SK-N-SH (cell line): ENCODE measurements around the gene LCOR. TPM values are rescaled to one million over a fixed set of nuclear protein-coding genes. Genes with fewer than 3 reads are reported as not detected.

ENCODE experiments used
- CHD2 ChIP-seq: fragments of 150-350 bp; IDR thresholded peaks from 2 replicates; pipeline ENCODE4 v1.6.1; 2018; ENCODE audit warnings: low read length; ENCODE audit not compliant: partially characterized antibody
- FOXJ3 ChIP-seq: sonication (generic); formaldehyde crosslinking; IDR thresholded peaks from 2 replicates; pipeline ENCODE4 v1.5.1; 2020; ENCODE audit warnings: mild to moderate bottlenecking, missing genetic modification reagents
- GABPA ChIP-seq: IDR thresholded peaks from 2 replicates; pipeline ENCODE4 v1.4.0; 2012; ENCODE audit warnings: low read depth, mild to moderate bottlenecking
- GATA2 ChIP-seq: sonication (generic); formaldehyde crosslinking; IDR thresholded peaks from 2 replicates; pipeline ENCODE4 v1.5.0; 2020; ENCODE audit warnings: mild to moderate bottlenecking, missing genetic modification reagents
- RAD21 ChIP-seq: IDR thresholded peaks from 2 replicates; pipeline ENCODE4 v1.6.1; 2012; ENCODE audit warnings: mild to moderate bottlenecking, low read length
- RFX5 ChIP-seq: IDR thresholded peaks from 2 replicates; pipeline ENCODE4 v1.6.1; 2012; ENCODE audit warnings: mild to moderate bottlenecking, improper control_type of control experiment, low read length
- RXRA ChIP-seq: IDR thresholded peaks from 2 replicates; pipeline ENCODE4 v1.4.0; 2012; ENCODE audit warnings: low read depth, mild to moderate bottlenecking, borderline replicate concordance
- SIN3A ChIP-seq: IDR thresholded peaks from 2 replicates; pipeline ENCODE4 v1.6.1; 2012; ENCODE audit warnings: low read depth, mild to moderate bottlenecking, low read length, moderate library complexity, borderline replicate concordance
- TCF12 ChIP-seq: IDR thresholded peaks from 2 replicates; pipeline ENCODE4 v1.4.0; 2012
- polyA plus RNA-seq, 3 experiments: library from polyadenylated mRNA; depleted of rRNA; stranded (reverse); fragments of >200 nt; gene quantifications; 2 replicates each; pipeline ENCODE4 v1.2.3, GENCODE V29; 2012
- TF ChIP-seq, protein P1 (sequence below): IDR thresholded peaks from 2 replicates; pipeline ENCODE4 v1.4.0; 2012; ENCODE audit warnings: low read depth
- TF ChIP-seq, protein P2 (sequence below): IDR thresholded peaks from 2 replicates; pipeline ENCODE4 v1.6.1; 2012; ENCODE audit warnings: mild to moderate bottlenecking, low read depth, low read length, moderate library complexity
- TF ChIP-seq, protein P3 (sequence below): IDR thresholded peaks from 2 replicates; pipeline ENCODE4; 2012
- TF ChIP-seq, protein P4 (sequence below): fragments of 200-600 bp; sonication (generic); IDR thresholded peaks from 2 replicates; pipeline ENCODE4 v1.6.1; 2017; ENCODE audit warnings: antibody characterized with exemption, mild to moderate bottlenecking, moderate library complexity
- TF ChIP-seq, protein P5 (sequence below): IDR thresholded peaks from 2 replicates; pipeline ENCODE4 v1.4.0; 2012; ENCODE audit warnings: low read depth, borderline replicate concordance
- TF ChIP-seq, protein P6 (sequence below): IDR thresholded peaks from 2 replicates; pipeline ENCODE4 v1.4.0; 2012; ENCODE audit warnings: low read depth, borderline replicate concordance

Gene LCOR
- polyA plus RNA-seq, 1 of the 3 experiments (the other 2 are of a cell fraction) = 1.9 TPM

DNA sequence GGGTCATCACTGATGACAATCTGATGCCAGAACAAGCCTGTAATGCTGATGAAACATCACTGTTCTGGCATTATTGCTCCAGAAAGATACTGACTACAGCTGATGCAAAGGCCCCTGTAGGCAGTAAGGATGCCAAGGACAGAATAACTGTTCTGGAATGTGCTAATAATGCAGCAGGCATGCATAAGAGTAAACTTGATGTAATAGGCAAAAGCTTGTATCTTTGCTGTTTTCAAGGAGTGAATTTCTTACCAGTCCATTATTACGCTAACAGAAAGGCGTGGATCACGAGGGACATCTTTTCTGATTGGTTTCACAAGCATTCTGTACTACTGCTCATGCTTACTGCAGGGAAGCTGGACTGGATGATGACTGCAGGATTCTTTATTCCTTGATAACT is 18.7 kb downstream of the LCOR start (continued):
- TF ChIP-seq, protein P1, sequence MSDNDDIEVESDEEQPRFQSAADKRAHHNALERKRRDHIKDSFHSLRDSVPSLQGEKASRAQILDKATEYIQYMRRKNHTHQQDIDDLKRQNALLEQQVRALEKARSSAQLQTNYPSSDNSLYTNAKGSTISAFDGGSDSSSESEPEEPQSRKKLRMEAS = peak; percentile 75
- TF ChIP-seq, protein P2, sequence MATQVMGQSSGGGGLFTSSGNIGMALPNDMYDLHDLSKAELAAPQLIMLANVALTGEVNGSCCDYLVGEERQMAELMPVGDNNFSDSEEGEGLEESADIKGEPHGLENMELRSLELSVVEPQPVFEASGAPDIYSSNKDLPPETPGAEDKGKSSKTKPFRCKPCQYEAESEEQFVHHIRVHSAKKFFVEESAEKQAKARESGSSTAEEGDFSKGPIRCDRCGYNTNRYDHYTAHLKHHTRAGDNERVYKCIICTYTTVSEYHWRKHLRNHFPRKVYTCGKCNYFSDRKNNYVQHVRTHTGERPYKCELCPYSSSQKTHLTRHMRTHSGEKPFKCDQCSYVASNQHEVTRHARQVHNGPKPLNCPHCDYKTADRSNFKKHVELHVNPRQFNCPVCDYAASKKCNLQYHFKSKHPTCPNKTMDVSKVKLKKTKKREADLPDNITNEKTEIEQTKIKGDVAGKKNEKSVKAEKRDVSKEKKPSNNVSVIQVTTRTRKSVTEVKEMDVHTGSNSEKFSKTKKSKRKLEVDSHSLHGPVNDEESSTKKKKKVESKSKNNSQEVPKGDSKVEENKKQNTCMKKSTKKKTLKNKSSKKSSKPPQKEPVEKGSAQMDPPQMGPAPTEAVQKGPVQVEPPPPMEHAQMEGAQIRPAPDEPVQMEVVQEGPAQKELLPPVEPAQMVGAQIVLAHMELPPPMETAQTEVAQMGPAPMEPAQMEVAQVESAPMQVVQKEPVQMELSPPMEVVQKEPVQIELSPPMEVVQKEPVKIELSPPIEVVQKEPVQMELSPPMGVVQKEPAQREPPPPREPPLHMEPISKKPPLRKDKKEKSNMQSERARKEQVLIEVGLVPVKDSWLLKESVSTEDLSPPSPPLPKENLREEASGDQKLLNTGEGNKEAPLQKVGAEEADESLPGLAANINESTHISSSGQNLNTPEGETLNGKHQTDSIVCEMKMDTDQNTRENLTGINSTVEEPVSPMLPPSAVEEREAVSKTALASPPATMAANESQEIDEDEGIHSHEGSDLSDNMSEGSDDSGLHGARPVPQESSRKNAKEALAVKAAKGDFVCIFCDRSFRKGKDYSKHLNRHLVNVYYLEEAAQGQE = 0 out of 2 replicates have a peak, but pooled peaks have one; percentile 12
- TF ChIP-seq CHD2 (no peak), FOXJ3 (no peak), RAD21 (no peak), RXRA (no peak), GABPA (no peak), GATA2 (CRISPR knock-in tag) (no peak), SIN3A (0 out of 2 replicates have a peak, but pooled peaks have one; percentile 49), TCF12 (peak; percentile 63; the same call in 1 of the 2 replicates), RFX5 (no peak)
- TF ChIP-seq, protein P3, sequence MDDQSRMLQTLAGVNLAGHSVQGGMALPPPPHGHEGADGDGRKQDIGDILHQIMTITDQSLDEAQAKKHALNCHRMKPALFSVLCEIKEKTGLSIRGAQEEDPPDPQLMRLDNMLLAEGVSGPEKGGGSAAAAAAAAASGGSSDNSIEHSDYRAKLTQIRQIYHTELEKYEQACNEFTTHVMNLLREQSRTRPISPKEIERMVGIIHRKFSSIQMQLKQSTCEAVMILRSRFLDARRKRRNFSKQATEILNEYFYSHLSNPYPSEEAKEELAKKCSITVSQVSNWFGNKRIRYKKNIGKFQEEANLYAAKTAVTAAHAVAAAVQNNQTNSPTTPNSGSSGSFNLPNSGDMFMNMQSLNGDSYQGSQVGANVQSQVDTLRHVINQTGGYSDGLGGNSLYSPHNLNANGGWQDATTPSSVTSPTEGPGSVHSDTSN = peak; percentile 70
- TF ChIP-seq, protein P4, sequence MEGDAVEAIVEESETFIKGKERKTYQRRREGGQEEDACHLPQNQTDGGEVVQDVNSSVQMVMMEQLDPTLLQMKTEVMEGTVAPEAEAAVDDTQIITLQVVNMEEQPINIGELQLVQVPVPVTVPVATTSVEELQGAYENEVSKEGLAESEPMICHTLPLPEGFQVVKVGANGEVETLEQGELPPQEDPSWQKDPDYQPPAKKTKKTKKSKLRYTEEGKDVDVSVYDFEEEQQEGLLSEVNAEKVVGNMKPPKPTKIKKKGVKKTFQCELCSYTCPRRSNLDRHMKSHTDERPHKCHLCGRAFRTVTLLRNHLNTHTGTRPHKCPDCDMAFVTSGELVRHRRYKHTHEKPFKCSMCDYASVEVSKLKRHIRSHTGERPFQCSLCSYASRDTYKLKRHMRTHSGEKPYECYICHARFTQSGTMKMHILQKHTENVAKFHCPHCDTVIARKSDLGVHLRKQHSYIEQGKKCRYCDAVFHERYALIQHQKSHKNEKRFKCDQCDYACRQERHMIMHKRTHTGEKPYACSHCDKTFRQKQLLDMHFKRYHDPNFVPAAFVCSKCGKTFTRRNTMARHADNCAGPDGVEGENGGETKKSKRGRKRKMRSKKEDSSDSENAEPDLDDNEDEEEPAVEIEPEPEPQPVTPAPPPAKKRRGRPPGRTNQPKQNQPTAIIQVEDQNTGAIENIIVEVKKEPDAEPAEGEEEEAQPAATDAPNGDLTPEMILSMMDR = no peak
- TF ChIP-seq, protein P5, sequence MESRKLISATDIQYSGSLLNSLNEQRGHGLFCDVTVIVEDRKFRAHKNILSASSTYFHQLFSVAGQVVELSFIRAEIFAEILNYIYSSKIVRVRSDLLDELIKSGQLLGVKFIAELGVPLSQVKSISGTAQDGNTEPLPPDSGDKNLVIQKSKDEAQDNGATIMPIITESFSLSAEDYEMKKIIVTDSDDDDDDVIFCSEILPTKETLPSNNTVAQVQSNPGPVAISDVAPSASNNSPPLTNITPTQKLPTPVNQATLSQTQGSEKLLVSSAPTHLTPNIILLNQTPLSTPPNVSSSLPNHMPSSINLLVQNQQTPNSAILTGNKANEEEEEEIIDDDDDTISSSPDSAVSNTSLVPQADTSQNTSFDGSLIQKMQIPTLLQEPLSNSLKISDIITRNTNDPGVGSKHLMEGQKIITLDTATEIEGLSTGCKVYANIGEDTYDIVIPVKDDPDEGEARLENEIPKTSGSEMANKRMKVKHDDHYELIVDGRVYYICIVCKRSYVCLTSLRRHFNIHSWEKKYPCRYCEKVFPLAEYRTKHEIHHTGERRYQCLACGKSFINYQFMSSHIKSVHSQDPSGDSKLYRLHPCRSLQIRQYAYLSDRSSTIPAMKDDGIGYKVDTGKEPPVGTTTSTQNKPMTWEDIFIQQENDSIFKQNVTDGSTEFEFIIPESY = no peak
- TF ChIP-seq, protein P6, sequence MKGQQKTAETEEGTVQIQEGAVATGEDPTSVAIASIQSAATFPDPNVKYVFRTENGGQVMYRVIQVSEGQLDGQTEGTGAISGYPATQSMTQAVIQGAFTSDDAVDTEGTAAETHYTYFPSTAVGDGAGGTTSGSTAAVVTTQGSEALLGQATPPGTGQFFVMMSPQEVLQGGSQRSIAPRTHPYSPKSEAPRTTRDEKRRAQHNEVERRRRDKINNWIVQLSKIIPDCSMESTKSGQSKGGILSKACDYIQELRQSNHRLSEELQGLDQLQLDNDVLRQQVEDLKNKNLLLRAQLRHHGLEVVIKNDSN = no peak
